Ishikawa (cell line): Measurements from ENCODE around the gene RNASEH1.

ENCODE experiments used
- CEBPB ChIP-seq: IDR thresholded peaks from 2 replicates; pipeline ENCODE4 v1.6.1; 2012
- CREB1 ChIP-seq: IDR thresholded peaks from 2 replicates; pipeline ENCODE4 v1.6.1; 2012; ENCODE audit warnings: low read depth
- EGR1 ChIP-seq: IDR thresholded peaks from 2 replicates; pipeline ENCODE4 v1.6.1; 2012
- EP300 ChIP-seq: IDR thresholded peaks from 2 replicates; pipeline ENCODE4 v1.6.1; 2012; ENCODE audit warnings: borderline replicate concordance
- FOXM1 ChIP-seq: IDR thresholded peaks from 2 replicates; pipeline ENCODE4 v1.6.1; 2012; ENCODE audit warnings: low read depth, borderline replicate concordance
- MAX ChIP-seq: IDR thresholded peaks from 2 replicates; pipeline ENCODE4 v1.6.1; 2012
- NFIC ChIP-seq: IDR thresholded peaks from 2 replicates; pipeline ENCODE4 v1.6.1; 2012
- RAD21 ChIP-seq: IDR thresholded peaks from 2 replicates; pipeline ENCODE4 v1.6.1; 2012; ENCODE audit warnings: low read depth
- TAF1 ChIP-seq: IDR thresholded peaks from 2 replicates; pipeline ENCODE4 v1.6.1; 2012; ENCODE audit warnings: low read depth, mild to moderate bottlenecking
- TCF12 ChIP-seq: IDR thresholded peaks from 2 replicates; pipeline ENCODE4 v1.6.1; 2012; ENCODE audit warnings: low read depth
- TEAD4 ChIP-seq: IDR thresholded peaks from 2 replicates; pipeline ENCODE4 v1.6.1; 2012
- USF1 ChIP-seq: IDR thresholded peaks from 2 replicates; pipeline ENCODE4 v1.6.1; 2012
- YY1 ChIP-seq: IDR thresholded peaks from 2 replicates; pipeline ENCODE4 v1.6.1; 2012; ENCODE audit warnings: low read depth
- ZBTB7A ChIP-seq: IDR thresholded peaks from 2 replicates; pipeline ENCODE4 v1.6.1; 2012; ENCODE audit warnings: low read depth
- TF ChIP-seq, protein P1 (sequence below): IDR thresholded peaks from 2 replicates; pipeline ENCODE4 v1.6.1; 2012; ENCODE audit warnings: low read depth, mild to moderate bottlenecking

Gene RNASEH1

DNA sequence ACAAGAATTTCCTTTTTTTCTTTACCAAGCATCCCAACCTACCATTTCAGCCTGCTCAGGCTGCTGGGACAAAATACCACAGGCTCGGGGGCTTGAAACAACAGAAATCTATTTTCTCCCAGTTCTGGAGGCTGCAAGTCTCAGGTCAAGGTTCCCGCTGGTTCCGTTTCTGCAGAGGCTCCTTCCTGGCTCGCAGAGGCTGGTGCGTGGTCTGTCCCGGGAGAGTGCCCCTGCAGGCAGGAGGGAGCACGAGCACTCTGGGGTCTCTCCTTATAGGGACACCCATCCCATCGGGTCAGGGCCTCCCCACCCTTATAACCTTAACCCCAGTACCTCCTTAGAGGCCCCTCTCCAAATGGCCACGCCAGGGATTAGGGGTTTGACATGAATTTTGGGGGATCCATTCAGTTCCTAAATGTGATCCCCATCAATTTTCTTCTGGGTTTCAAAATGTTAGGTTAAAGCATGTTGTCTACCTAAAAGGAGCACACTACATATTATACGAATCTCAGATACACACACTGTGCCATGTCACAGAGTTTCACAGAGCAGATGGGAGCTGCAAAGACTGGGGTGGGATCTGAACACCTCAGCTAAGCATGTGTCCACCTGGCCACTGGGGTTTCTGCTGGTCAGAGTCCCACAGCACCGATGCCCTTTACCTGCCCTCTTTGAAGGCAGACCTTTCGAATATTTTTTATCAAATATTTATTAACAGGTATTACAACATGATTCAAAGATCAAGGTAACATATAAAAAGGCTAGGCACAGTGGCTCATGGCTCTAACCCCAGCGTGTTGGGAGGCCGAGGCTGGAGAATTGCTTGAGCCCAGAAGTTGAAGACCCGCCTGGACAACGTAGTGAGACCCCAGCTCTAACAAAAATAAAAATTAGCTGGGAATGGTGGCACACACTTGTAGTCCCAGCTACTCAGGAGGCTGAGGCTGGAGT, 21.2 kb downstream of the RNASEH1 start:
- no peak for TF ChIP-seq MAX
- TF ChIP-seq TCF12 = no peak
- TF ChIP-seq YY1 = no peak
- TF ChIP-seq CREB1 = no peak
- TF ChIP-seq, protein P1, sequence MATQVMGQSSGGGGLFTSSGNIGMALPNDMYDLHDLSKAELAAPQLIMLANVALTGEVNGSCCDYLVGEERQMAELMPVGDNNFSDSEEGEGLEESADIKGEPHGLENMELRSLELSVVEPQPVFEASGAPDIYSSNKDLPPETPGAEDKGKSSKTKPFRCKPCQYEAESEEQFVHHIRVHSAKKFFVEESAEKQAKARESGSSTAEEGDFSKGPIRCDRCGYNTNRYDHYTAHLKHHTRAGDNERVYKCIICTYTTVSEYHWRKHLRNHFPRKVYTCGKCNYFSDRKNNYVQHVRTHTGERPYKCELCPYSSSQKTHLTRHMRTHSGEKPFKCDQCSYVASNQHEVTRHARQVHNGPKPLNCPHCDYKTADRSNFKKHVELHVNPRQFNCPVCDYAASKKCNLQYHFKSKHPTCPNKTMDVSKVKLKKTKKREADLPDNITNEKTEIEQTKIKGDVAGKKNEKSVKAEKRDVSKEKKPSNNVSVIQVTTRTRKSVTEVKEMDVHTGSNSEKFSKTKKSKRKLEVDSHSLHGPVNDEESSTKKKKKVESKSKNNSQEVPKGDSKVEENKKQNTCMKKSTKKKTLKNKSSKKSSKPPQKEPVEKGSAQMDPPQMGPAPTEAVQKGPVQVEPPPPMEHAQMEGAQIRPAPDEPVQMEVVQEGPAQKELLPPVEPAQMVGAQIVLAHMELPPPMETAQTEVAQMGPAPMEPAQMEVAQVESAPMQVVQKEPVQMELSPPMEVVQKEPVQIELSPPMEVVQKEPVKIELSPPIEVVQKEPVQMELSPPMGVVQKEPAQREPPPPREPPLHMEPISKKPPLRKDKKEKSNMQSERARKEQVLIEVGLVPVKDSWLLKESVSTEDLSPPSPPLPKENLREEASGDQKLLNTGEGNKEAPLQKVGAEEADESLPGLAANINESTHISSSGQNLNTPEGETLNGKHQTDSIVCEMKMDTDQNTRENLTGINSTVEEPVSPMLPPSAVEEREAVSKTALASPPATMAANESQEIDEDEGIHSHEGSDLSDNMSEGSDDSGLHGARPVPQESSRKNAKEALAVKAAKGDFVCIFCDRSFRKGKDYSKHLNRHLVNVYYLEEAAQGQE = no peak
- TF ChIP-seq EP300 = no peak

- TF ChIP-seq FOXM1 (no peak), USF1 (no peak), MAX (0 out of 2 replicates have a peak, but pooled peaks have one; percentile 19)
Measured at GRCh38 chr2:3535794-3536681, 22.1 kb downstream of the RNASEH1 start.

DNA sequence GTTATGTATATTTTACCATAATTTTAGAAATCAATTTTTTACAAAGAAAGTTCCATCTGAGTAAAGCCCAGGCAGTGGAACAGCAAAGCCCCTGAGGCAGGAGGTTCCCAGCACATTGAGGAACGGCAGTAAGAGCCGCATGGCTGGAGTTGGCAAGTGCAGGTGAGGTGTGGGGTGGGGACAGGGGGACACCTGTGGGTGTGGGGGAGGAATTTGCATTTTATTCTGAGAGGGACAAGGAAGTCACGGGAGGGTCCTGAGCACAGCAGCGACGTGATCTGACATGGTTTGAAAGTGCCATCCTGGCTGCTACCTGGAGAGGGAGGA, 22.7 kb downstream of the RNASEH1 start:
- TF ChIP-seq EP300 (no peak), MAX (no peak), YY1 (no peak), NFIC (no peak), CREB1 (no peak)
- TF ChIP-seq, protein P1 = no peak

DNA sequence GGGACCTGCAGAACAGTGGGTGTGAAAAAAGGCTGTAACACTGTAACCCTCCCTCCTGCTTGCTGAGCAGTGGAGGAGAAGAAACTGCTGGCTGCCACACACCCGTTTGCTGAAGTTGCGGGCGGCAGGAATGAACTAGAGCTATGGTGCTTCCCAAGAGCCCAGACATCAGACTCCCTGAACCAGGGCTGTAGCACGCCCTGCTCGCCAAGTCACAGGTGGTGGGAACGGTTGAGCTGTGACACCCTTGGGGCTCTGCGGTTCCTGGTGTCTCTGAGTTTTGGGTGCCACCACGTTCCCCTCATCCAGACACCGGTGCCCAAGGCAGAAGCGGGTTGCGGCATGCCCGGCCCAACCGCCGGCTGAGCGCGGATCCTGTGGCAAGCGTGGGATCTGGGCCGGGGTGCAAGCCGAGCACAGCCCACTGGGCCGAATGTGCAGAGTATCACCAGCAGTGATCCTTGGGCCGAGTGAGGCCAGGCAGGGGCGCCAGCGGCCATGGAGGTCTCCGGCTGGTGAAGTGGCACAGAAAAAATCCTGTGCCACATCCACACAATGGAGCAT, 23.8 kb downstream of the RNASEH1 start:
- TF ChIP-seq TAF1 (no peak), USF1 (no peak), YY1 (no peak), MAX (no peak), EP300 (no peak), ZBTB7A (no peak), NFIC (no peak), TCF12 (no peak), TEAD4 (no peak), FOXM1 (no peak), EGR1 (no peak), CEBPB (no peak), CREB1 (no peak), RAD21 (no peak)
- TF ChIP-seq, protein P1 = no peak
